IMR-90 (cell line): ENCODE measurements around the gene IL11. TPM values are rescaled to one million over a fixed set of nuclear protein-coding genes. Genes with fewer than 3 reads are reported as not detected.

Experiments used
- ATAC-seq: fragments of 200-7000 bp; cut with Tn5 transposase; 2 replicates; pipeline ENCODE4 v1.9.1; 2020; ENCODE audit warnings: low read depth, mild to moderate bottlenecking, moderate library complexity
- BruUV-seq: library from RNA; stranded (reverse); fragments of 400-500 nt; replicated peaks from 2 replicates; lab custom pipeline; 2021; lab: Mats Ljungman, UMichigan
- CTCF ChIA-PET: fragments of 300-600 bp; formaldehyde crosslinking; extraction: SDS; loops from one replicate; lab custom pipeline; 2021; ENCODE audit warnings: antibody characterized with exemption; lab: Yijun Ruan, JAX
- POLR2A ChIA-PET: fragments of 300-600 bp; sonication (Branson Sonifier 250); formaldehyde crosslinking; loops from one replicate; lab custom pipeline; 2022; ENCODE audit warnings: antibody characterized with exemption; ENCODE audit not compliant: unreplicated experiment; lab: Charles Lee
- DNase-seq: peaks from one replicate; pipeline ENCODE4 v3.0.0; 2013
- H2AFZ ChIP-seq: replicated peaks from 2 replicates; pipeline ENCODE3; 2013; ENCODE audit warnings: low read length, mild to moderate bottlenecking; ENCODE audit not compliant: poor library complexity
- H2AK5ac ChIP-seq: 2 replicates; pipeline ENCODE4 v1.6.1; 2013; ENCODE audit warnings: low read depth, low read length, inconsistent platforms
- H2AK9ac ChIP-seq: replicated peaks from 2 replicates; pipeline ENCODE3; 2013; ENCODE audit warnings: mild to moderate bottlenecking, low read depth, low read length, moderate library complexity; ENCODE audit not compliant: poor library complexity
- H2BK120ac ChIP-seq: 2 replicates; pipeline ENCODE4 v1.6.1; 2013; ENCODE audit warnings: low read depth, low read length, inconsistent platforms
- H2BK15ac ChIP-seq: 3 replicates; pipeline ENCODE4 v1.6.1; 2013; ENCODE audit warnings: low read depth, low read length, inconsistent platforms
- H2BK20ac ChIP-seq: 2 replicates; pipeline ENCODE4 v1.6.1; 2013; ENCODE audit warnings: low read depth, mild to moderate bottlenecking, inconsistent platforms, low read length, moderate library complexity
- H2BK5ac ChIP-seq: 2 replicates; pipeline ENCODE4 v1.6.1; 2013; ENCODE audit warnings: mild to moderate bottlenecking, low read depth, low read length, inconsistent platforms; ENCODE audit not compliant: poor library complexity, severe bottlenecking
- H3K14ac ChIP-seq: replicated peaks from 2 replicates; pipeline ENCODE4 v1.6.1; 2013; ENCODE audit warnings: low read depth, low read length, inconsistent platforms
- H3K18ac ChIP-seq: 2 replicates; pipeline ENCODE4 v1.6.1; 2013; ENCODE audit warnings: low read depth, low read length, control low read depth
- H3K23ac ChIP-seq: 2 replicates; pipeline ENCODE4 v1.6.1; 2013; ENCODE audit warnings: low read depth, low read length, inconsistent platforms
- H3K27ac ChIP-seq: 2 replicates; pipeline ENCODE4 v1.5.1; 2013; ENCODE audit warnings: mild to moderate bottlenecking, control low read depth, low read length; ENCODE audit not compliant: insufficient read depth
- H3K27me3 ChIP-seq: 2 replicates; pipeline ENCODE4 v1.6.1; 2013; ENCODE audit warnings: low read length; ENCODE audit not compliant: control insufficient read depth, insufficient read depth
- H3K36me3 ChIP-seq: 2 replicates; pipeline ENCODE4 v1.6.1; 2013; ENCODE audit warnings: low read length, mixed read lengths; ENCODE audit not compliant: control insufficient read depth, insufficient read depth
- H3K4ac ChIP-seq: 2 replicates; pipeline ENCODE4 v1.6.1; 2013; ENCODE audit warnings: low read depth, low read length, inconsistent platforms
- H3K4me1 ChIP-seq: 2 replicates; pipeline ENCODE4 v1.6.1; 2013; ENCODE audit warnings: low read length, mixed read lengths; ENCODE audit not compliant: control insufficient read depth, insufficient read depth
- H3K4me2 ChIP-seq: 2 replicates; pipeline ENCODE4 v1.6.1; 2013; ENCODE audit warnings: low read depth, mild to moderate bottlenecking, control low read depth, low read length, moderate library complexity
- H3K4me3 ChIP-seq: 2 replicates; pipeline ENCODE4 v1.5.1; 2013; ENCODE audit warnings: low read depth, mild to moderate bottlenecking, control low read depth, low read length, moderate library complexity; ENCODE audit not compliant: insufficient read depth
- H3K56ac ChIP-seq: 2 replicates; pipeline ENCODE4 v1.6.1; 2013; ENCODE audit warnings: low read length, inconsistent platforms; ENCODE audit not compliant: insufficient read depth; ENCODE audit errors: extremely low read depth
- H3K79me1 ChIP-seq, 2 experiments: 2 replicates each; pipeline ENCODE4 v1.6.1; 2013; ENCODE audit warnings: low read length in 2 of 2, inconsistent platforms in 1 of 2, low read depth in 1 of 2
- H3K9ac ChIP-seq: 2 replicates; pipeline ENCODE4 v1.6.1; 2013; ENCODE audit warnings: low read depth, low read length, control low read depth
- H3K9me1 ChIP-seq: 2 replicates; pipeline ENCODE4 v1.6.1; 2013; ENCODE audit warnings: low read length, inconsistent platforms; ENCODE audit not compliant: insufficient read depth
- H3K9me3 ChIP-seq: 2 replicates; pipeline ENCODE4 v1.6.1; 2013; ENCODE audit warnings: low read length; ENCODE audit not compliant: control insufficient read depth, insufficient read depth
- H4K20me1 ChIP-seq: 2 replicates; pipeline ENCODE4 v1.6.1; 2013; ENCODE audit warnings: low read length, inconsistent platforms; ENCODE audit not compliant: insufficient read depth
- H4K5ac ChIP-seq: 2 replicates; pipeline ENCODE4 v1.6.1; 2013; ENCODE audit warnings: mild to moderate bottlenecking, low read depth, low read length, control low read depth
- H4K8ac ChIP-seq, 2 experiments: 2 replicates each; pipeline ENCODE4 v1.6.1; 2013; ENCODE audit warnings: low read depth in 2 of 2, low read length in 2 of 2, control low read depth in 1 of 2, inconsistent platforms in 1 of 2
- H4K91ac ChIP-seq: 2 replicates; pipeline ENCODE4 v1.6.1; 2013; ENCODE audit warnings: low read depth, low read length, inconsistent platforms; ENCODE audit not compliant: insufficient read depth
- BHLHE40 ChIP-seq: fragments of 150-350 bp; IDR thresholded peaks from 2 replicates; pipeline ENCODE4 v1.6.1; 2016; ENCODE audit warnings: mild to moderate bottlenecking, low read depth, low read length
- CEBPB ChIP-seq: IDR thresholded peaks from 2 replicates; pipeline ENCODE4 v1.6.1; 2012; ENCODE audit warnings: low read depth, low read length, improper control_type of control experiment
- CHD1 ChIP-seq: IDR thresholded peaks from 2 replicates; pipeline ENCODE4 v1.6.1; 2012; ENCODE audit warnings: low read depth, low read length, improper control_type of control experiment
- CTCF ChIP-seq: conservative IDR thresholded peaks from 2 replicates; pipeline ENCODE4 v1.5.1; 2012; ENCODE audit warnings: mild to moderate bottlenecking, low read depth, low read length, improper control_type of control experiment
- ELK1 ChIP-seq: fragments of 150-350 bp; IDR thresholded peaks from 2 replicates; pipeline ENCODE4 v1.6.1; 2016; ENCODE audit warnings: low read depth, mild to moderate bottlenecking, low read length, moderate library complexity, borderline replicate concordance
- FOS ChIP-seq: fragments of 150-350 bp; IDR thresholded peaks from 2 replicates; pipeline ENCODE4 v1.6.1; 2016; ENCODE audit warnings: low read depth, low read length
- MAFK ChIP-seq: IDR thresholded peaks from 2 replicates; pipeline ENCODE4 v1.6.1; 2012; ENCODE audit warnings: low read depth, low read length, improper control_type of control experiment
- MAZ ChIP-seq: IDR thresholded peaks from 2 replicates; pipeline ENCODE4 v1.6.1; 2012; ENCODE audit warnings: low read depth, mild to moderate bottlenecking, low read length, improper control_type of control experiment, moderate library complexity, borderline replicate concordance
- MXI1 ChIP-seq: IDR thresholded peaks from 2 replicates; pipeline ENCODE4 v1.6.1; 2012; ENCODE audit warnings: low read depth, mild to moderate bottlenecking, low read length, moderate library complexity, borderline replicate concordance
- NFE2L2 ChIP-seq: fragments of 150-350 bp; IDR thresholded peaks from 2 replicates; pipeline ENCODE4 v1.6.1; 2016; ENCODE audit warnings: low read depth, mild to moderate bottlenecking, low read length
- POLR2A ChIP-seq: IDR thresholded peaks from 2 replicates; pipeline ENCODE4 v1.6.1; 2012; ENCODE audit warnings: mild to moderate bottlenecking, low read depth, low read length
- RAD21 ChIP-seq: IDR thresholded peaks from 2 replicates; pipeline ENCODE4 v1.6.1; 2012; ENCODE audit warnings: low read length, improper control_type of control experiment
- RCOR1 ChIP-seq: IDR thresholded peaks from 2 replicates; pipeline ENCODE4 v1.6.1; 2012; ENCODE audit warnings: mild to moderate bottlenecking, low read length, improper control_type of control experiment; ENCODE audit not compliant: insufficient replicate concordance
- RFX5 ChIP-seq: IDR thresholded peaks from 2 replicates; pipeline ENCODE4 v1.8.0; 2012; ENCODE audit warnings: low read depth, mild to moderate bottlenecking, low read length, moderate library complexity
- SMC3 ChIP-seq: fragments of 150-350 bp; IDR thresholded peaks from 2 replicates; pipeline ENCODE4 v1.6.1; 2016; ENCODE audit warnings: low read depth, mild to moderate bottlenecking, antibody characterized with exemption, low read length, moderate library complexity
- USF2 ChIP-seq: fragments of 150-350 bp; IDR thresholded peaks from 2 replicates; pipeline ENCODE4 v1.6.1; 2017; ENCODE audit warnings: mild to moderate bottlenecking, antibody characterized with exemption, low read length, low read depth
- WGBS, 2 experiments: methylation state at CpG; one replicate each; pipeline versions ENCODE4 v1.1.5 to v1.1.7; 2013; ENCODE audit warnings: missing lambda C conversion rate in 2 of 2; ENCODE audit not compliant: insufficient read length in 1 of 2; ENCODE audit errors: extremely low coverage in 2 of 2; 5-methylcytosine and 5-hydroxymethylcytosine counted together
- dilution Hi-C: fragments of 300-500 bp; cut with HindIII; formaldehyde crosslinking; loops from one replicate; pipeline ENCODE4 v1.14.3; 2018; ENCODE audit warnings: low sequenced_read_pairs; ENCODE audit not compliant: unreplicated experiment
- in situ Hi-C: fragments of 300-500 bp; cut with MboI; formaldehyde crosslinking; loops from 3 replicates; pipeline ENCODE4 v1.14.3; 2019; ENCODE audit warnings: low sequenced_read_pairs, inconsistent platforms, mixed read lengths
- intact Hi-C: fragments of 100-400 bp; cut with micrococcal nuclease; formaldehyde crosslinking; loops from 2 replicates; pipeline ENCODE4 v1.10.0; 2022
- polyA plus RNA-seq, 3 experiments: library from polyadenylated mRNA; depleted of rRNA; stranded (reverse); fragments of >200 nt; gene quantifications; 2 replicates each; pipeline ENCODE4 v1.2.3, GENCODE V29; 2012; ENCODE audit warnings: low replicate concordance in 1 of 3
- total RNA-seq: library from RNA; depleted of rRNA; stranded (reverse); fragments of >200 nt; gene quantifications from 2 replicates; pipeline ENCODE4 v1.2.3, GENCODE V29; 2012

IL11 gene
- total and polyA plus RNA-seq, 2 of the 4 experiments (the other 2 are of a cell fraction): 14.3 to 33.6 TPM

- H4K91ac ChIP-seq: no peak overlapping the region
- peaks cover 3% of the 10 kb centered on the region; the same call in 1 of the 2 replicates for H3K9me1 ChIP-seq
- H2BK120ac ChIP-seq: no peak overlapping the region
- peaks cover 0 to 31% of the 10 kb centered on the region in 2 experiments; a peak in 3 of 4 replicates for H3K79me1 ChIP-seq
- no peak overlapping the region for H2AFZ ChIP-seq
- in situ Hi-C loops: no loop called here
- H3K9me3 ChIP-seq: no peaks in the 10 kb centered on the region
- no peak overlapping the region for H3K23ac ChIP-seq
- H3K4ac ChIP-seq: no peak overlapping the region
- H3K14ac ChIP-seq: no peak overlapping the region
- no peak overlapping the region for H2AK9ac ChIP-seq
- no peak overlapping the region for H3K9ac ChIP-seq
- H4K8ac ChIP-seq: no peak overlapping the region
- H3K4me3 ChIP-seq: no peak overlapping the region
- DNase-seq (no peak), ATAC-seq (no peak)
- no peak overlapping the region for H3K4me2 ChIP-seq
- ChIA-PET POLR2A (no interaction called here), CTCF (no interaction called here)
- dilution Hi-C loops: no loop called here
- peaks cover 26% of the 10 kb centered on the region for H3K36me3 ChIP-seq
- intact Hi-C loops: no loop called here
- WGBS, 2 experiments: 82% methylated on average over 6 of the region's 19 CpGs; no CpG with 5 or more reads in 1 of the 2 experiments
- no peak overlapping the region for H3K56ac ChIP-seq
- peaks cover 59% of the 10 kb centered on the region for H4K20me1 ChIP-seq
- H2BK5ac ChIP-seq: no peak overlapping the region
- H3K27ac ChIP-seq: no peak overlapping the region
- no peak for TF ChIP-seq RFX5
- no peak for TF ChIP-seq NFE2L2
- TF ChIP-seq CEBPB: no peak
- TF ChIP-seq MXI1: no peak
- TF ChIP-seq MAFK: no peak
- TF ChIP-seq SMC3: no peak
- no peak for TF ChIP-seq BHLHE40
- TF ChIP-seq MAZ: no peak
- no peak for TF ChIP-seq CTCF
- TF ChIP-seq CHD1: no peak
- TF ChIP-seq POLR2A: no peak
- TF ChIP-seq FOS: no peak
- TF ChIP-seq RCOR1: no peak
- TF ChIP-seq ELK1: no peak
- TF ChIP-seq USF2: no peak; the same call in 1 of the 2 replicates
- no peak for TF ChIP-seq RAD21
- no peaks in the 10 kb centered on the region for H3K27me3 ChIP-seq
- no peak overlapping the region for H2AK5ac ChIP-seq
- H3K4me1 ChIP-seq: peaks cover 14% of the 10 kb centered on the region
- H2BK20ac ChIP-seq: no peak overlapping the region
- no peak overlapping the region for H4K5ac ChIP-seq
- no peak overlapping the region for H2BK15ac ChIP-seq
- H3K18ac ChIP-seq: no peak overlapping the region
- no TSS peak for BruUV-seq
Observed at GRCh38 chr19:55365964-55366363, 4.3 kb downstream of the IL11 start.
